ENCODE data around the gene TLN1.

TLN1 gene

DNA sequence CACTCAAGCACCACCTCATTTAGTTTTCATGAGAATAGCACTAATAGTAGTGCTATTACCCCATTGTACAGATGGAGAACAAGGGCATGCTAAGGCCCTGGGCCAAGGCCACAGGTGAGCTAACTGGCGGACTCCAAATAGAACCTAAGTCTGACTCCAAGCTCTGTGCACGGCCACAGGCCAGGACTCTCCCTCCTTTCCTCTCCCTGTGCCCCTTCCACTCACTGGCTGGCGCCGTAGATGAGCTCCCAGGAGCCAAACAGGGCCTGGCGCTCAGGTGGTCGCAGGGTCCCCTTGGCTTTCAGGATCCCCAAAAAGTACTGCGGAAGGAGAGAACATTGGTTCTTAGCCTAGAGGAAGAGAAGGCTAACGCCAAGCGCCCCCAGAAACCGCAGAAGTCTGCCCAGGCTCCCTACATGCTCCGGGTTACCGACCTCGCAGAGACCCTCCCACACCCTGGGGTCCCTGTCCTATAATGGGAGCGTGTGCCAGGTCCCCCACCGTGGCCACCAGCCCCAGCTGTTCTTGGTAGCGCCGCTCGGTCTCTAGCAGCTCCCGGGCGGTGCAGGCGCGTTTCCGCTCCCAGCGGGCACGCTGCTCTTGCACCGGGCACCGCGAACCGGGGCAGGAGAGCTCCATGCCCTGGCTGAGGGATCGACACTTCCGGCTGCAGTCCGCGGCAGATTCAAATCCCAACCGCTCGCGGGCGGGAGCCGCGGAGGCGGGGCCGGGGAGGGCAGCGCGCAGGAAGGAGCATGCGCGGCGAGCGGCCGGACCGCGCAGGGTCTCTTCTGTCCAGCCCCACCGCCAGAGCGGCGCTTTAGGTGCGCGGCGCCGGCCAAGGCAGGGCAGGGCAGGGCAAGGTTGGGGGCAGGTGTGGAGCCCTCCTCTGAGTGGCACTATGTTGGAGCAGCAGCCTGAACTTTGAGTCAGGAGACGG, 67.2 kb downstream of the TLN1 start, which contains the start of gene ARHGEF39:
Gene ARHGEF39 (minus strand): TSS at position 665 of the 940 bp plus-strand sequence. CDS start 26 bp downstream, at position 639.
- peak within 1 kb of the TSS; percentile 71 for H3K4me3 ChIP-seq (replicated peaks; ENCODE audit: low read depth, low read length)
- TF ChIP-seq, protein P1, sequence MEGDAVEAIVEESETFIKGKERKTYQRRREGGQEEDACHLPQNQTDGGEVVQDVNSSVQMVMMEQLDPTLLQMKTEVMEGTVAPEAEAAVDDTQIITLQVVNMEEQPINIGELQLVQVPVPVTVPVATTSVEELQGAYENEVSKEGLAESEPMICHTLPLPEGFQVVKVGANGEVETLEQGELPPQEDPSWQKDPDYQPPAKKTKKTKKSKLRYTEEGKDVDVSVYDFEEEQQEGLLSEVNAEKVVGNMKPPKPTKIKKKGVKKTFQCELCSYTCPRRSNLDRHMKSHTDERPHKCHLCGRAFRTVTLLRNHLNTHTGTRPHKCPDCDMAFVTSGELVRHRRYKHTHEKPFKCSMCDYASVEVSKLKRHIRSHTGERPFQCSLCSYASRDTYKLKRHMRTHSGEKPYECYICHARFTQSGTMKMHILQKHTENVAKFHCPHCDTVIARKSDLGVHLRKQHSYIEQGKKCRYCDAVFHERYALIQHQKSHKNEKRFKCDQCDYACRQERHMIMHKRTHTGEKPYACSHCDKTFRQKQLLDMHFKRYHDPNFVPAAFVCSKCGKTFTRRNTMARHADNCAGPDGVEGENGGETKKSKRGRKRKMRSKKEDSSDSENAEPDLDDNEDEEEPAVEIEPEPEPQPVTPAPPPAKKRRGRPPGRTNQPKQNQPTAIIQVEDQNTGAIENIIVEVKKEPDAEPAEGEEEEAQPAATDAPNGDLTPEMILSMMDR (IDR thresholded peaks at IDR 0.05; ENCODE audit: low read depth, low read length, missing control alignments): peak; percentile 19
- no peak for DNase-seq (ENCODE audit: extremely low read depth, low read depth)

DNA sequence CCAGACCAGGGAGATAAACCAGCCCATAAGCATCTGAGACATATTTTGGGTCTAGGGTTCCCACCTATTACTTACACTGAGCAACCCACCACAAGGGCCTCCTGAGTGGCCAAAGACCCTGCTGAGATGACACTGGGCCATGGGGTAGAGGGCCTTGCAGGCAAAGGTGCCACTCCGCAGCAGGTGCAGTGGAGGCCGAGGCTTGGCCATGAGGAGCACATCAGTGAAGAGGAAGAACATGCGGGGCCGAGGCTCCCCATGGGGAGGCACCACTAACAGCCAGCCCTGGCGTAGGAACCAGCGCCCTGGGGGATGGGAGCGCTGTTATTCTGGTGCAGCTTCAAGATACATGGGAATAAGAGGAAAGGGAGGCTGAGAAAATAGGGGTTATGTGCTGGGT, 69.6 kb downstream of the TLN1 start:
- no peak overlapping the region for H3K4me3 ChIP-seq (replicated peaks; ENCODE audit: low read depth, low read length)

DNA sequence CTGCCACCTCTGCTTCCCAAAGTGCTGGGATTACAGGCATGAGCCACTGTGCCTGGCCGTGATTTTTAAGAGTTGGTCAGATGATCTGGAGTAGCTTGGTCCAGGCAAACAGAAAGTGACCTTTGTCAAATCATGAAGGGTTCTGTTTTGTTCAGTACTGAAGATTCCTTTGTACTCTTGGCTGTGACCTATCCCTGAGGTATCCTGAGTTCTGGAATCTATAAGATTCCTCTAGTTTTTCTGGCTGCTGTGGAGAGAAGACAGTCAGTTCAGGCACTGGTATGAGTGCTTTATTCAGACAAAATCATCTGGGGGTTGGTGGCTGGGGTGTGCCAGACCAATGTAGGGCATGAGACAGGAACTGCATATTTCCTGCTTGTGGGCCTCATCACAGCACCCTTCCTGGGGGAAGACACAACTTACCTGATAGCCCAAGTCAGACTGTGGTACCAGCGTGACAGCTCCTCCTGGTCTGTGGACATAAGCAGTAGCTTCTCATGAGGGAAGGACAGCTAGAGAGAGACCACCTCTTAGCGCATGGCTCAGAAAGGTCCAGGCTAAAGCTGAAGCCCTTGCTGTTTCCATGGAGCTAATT, 70.1 kb downstream of the TLN1 start:
- no peak for DNase-seq (ENCODE audit: extremely low read depth, low read depth)
- TF ChIP-seq, protein P1 (IDR thresholded peaks at IDR 0.05; ENCODE audit: low read depth, low read length, missing control alignments): no peak
- H3K4me3 ChIP-seq (replicated peaks; ENCODE audit: low read depth, low read length): no peak overlapping the region

More for the DNA sequence above, 69.6 kb downstream of the TLN1 start:
- no peak for DNase-seq (ENCODE audit: extremely low read depth, low read depth)
- TF ChIP-seq, protein P1 (IDR thresholded peaks at IDR 0.05; ENCODE audit: low read depth, low read length, missing control alignments): no peak

DNA sequence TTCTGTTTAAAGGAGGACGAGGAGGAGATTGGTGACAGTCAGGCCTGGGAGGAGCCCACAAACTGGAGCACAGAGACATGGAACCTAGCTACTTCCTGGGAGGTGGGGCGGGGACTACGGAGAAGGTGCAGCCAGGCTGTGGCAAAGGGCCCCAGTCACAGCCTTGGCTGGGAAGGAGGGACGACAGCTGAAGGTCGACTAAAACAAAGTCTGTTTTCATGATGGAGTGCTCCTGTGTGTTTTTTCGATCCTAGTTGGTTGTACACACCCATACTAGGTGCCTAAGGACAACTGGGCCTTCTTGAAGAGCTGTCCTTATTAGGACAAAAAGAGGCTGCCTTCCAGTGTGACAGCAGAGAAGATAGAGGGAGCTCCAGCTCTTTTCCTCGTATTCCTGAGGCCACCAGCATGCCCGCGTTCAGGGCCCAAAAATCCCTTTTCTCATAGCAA, 71.0 kb downstream of the TLN1 start:
- TF ChIP-seq, protein P1 (IDR thresholded peaks at IDR 0.05; ENCODE audit: low read depth, low read length, missing control alignments): peak; percentile 56
- DNase-seq (ENCODE audit: extremely low read depth, low read depth): no peak
- H3K4me3 ChIP-seq (replicated peaks; ENCODE audit: low read depth, low read length): no peak overlapping the region

DNA sequence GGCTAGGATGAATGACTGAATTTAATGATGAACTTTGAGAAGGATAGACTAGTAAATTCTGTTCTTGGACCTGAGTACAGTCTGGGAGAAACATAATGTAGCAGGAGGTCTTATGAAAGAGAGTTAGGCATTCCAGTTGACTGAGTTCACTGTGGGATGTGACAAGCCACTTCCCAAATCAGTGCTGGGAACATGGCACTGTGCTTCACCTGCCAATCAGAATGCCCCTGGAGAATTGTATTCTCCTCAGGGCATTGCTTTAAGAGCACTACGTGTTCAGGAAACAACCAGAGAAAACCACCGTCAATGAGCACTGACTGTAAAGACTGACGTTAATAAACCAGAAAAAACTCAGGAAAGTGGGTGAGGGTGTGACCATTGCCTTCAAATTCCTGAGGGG, 72.7 kb downstream of the TLN1 start:
- H3K4me3 ChIP-seq (replicated peaks; ENCODE audit: low read depth, low read length): peak overlapping the region; percentile 52
- TF ChIP-seq, protein P1 (IDR thresholded peaks at IDR 0.05; ENCODE audit: low read depth, low read length, missing control alignments): no peak
- DNase-seq (ENCODE audit: extremely low read depth, low read depth): no peak

DNA sequence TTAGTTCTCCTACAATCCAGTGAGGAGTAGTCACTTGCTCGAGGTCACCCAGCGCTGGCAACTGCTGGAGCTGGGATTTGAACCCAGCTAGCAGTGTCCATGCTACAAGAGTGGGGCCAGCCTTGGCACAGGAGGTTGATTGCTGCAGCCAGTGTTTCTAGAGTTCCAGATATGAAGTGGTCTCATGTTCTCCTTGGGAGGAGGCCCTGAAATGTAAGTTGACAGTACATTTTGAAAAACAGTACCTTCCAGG, 73.1 kb downstream of the TLN1 start:
- H3K4me3 ChIP-seq (replicated peaks; ENCODE audit: low read depth, low read length): peak overlapping the region; percentile 52
- DNase-seq (ENCODE audit: extremely low read depth, low read depth): no peak
- TF ChIP-seq, protein P1 (IDR thresholded peaks at IDR 0.05; ENCODE audit: low read depth, low read length, missing control alignments): no peak
